Activated B cell treated with CpG ODN at 0.5 μM for 24 hours (primary cell): Measurements from ENCODE around the gene PDE3B. TPM values are rescaled to one million over a fixed set of nuclear protein-coding genes. Genes with fewer than 3 reads are reported as not detected.
"Not testable (repeated sequence)": the region's sequence is repeated elsewhere in the genome, so short reads cannot be mapped to it uniquely, and the experiment has no call there.

ENCODE experiments used
- ATAC-seq: fragments of 200-7000 bp; cut with Tn5 transposase; one replicate; pipeline ENCODE4 v1.10.0; 2021; ENCODE audit warnings: low read depth, mild to moderate bottlenecking, moderate library complexity
- CTCF ChIA-PET: fragments of 350-600 bp; sonication (Branson Sonifier 250); formaldehyde crosslinking; loops from one replicate; lab custom pipeline; 2021; ENCODE audit warnings: antibody characterized with exemption; lab: Charles Lee
- POLR2A ChIA-PET: fragments of 350-600 bp; sonication (Branson Sonifier 250); formaldehyde crosslinking; loops from one replicate; lab custom pipeline; 2021; ENCODE audit warnings: antibody characterized with exemption; lab: Charles Lee
- DNase-seq: peaks from one replicate; pipeline ENCODE4 v3.0.0; 2022
- H3K27ac Mint-ChIP-seq: one replicate; pipeline ENCODE4 v1.8.0; 2020; ENCODE audit warnings: mixed read lengths
- H3K27me3 Mint-ChIP-seq: one replicate; pipeline ENCODE4 v1.8.0; 2021; ENCODE audit warnings: mixed read lengths
- H3K36me3 Mint-ChIP-seq: one replicate; pipeline ENCODE4 v1.8.0; 2021; ENCODE audit warnings: low read depth, mixed read lengths
- H3K4me1 Mint-ChIP-seq: one replicate; pipeline ENCODE4 v1.8.0; 2021; ENCODE audit warnings: mixed read lengths
- H3K4me3 Mint-ChIP-seq: one replicate; pipeline ENCODE4 v1.8.0; 2020; ENCODE audit warnings: mild to moderate bottlenecking, mixed read lengths
- H3K9me3 Mint-ChIP-seq: one replicate; pipeline ENCODE4 v1.8.0; 2020; ENCODE audit warnings: mixed read lengths
- intact Hi-C: fragments of 100-400 bp; cut with micrococcal nuclease; formaldehyde crosslinking; loops from one replicate; pipeline ENCODE4 v1.15.1; 2024
- total RNA-seq: library from RNA; stranded (reverse); gene quantifications from 2 replicates; pipeline ENCODE4 v1.2.3, GENCODE V29; 2022
- TF ChIP-seq, protein P1 (sequence below): fragments of 200-600 bp; IDR thresholded peaks from one replicate; pipeline ENCODE4 v1.8.0; 2022; ENCODE audit warnings: antibody characterized with exemption, mild to moderate bottlenecking

The PDE3B gene
- total RNA-seq, 1 donor from 2014 or later = 13.4 TPM

- ChIA-PET POLR2A (no interaction called here), CTCF (no interaction called here)
- Mint-ChIP-seq H3K27me3 (peaks cover 4% of the 10 kb centered on the region), H3K9me3 (peaks cover 7% of the 10 kb centered on the region), H3K27ac (no peak overlapping the region), H3K36me3 (peaks cover 3% of the 10 kb centered on the region), H3K4me3 (no peak overlapping the region), H3K4me1 (peaks cover 15% of the 10 kb centered on the region)
- no peak for ATAC-seq
- TF ChIP-seq, protein P1, sequence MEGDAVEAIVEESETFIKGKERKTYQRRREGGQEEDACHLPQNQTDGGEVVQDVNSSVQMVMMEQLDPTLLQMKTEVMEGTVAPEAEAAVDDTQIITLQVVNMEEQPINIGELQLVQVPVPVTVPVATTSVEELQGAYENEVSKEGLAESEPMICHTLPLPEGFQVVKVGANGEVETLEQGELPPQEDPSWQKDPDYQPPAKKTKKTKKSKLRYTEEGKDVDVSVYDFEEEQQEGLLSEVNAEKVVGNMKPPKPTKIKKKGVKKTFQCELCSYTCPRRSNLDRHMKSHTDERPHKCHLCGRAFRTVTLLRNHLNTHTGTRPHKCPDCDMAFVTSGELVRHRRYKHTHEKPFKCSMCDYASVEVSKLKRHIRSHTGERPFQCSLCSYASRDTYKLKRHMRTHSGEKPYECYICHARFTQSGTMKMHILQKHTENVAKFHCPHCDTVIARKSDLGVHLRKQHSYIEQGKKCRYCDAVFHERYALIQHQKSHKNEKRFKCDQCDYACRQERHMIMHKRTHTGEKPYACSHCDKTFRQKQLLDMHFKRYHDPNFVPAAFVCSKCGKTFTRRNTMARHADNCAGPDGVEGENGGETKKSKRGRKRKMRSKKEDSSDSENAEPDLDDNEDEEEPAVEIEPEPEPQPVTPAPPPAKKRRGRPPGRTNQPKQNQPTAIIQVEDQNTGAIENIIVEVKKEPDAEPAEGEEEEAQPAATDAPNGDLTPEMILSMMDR = no peak
- intact Hi-C loops = no loop called here
- DNase-seq = no peak
Observed at GRCh38 chr11:14676068-14676467, 32.5 kb downstream of the PDE3B start.

DNA sequence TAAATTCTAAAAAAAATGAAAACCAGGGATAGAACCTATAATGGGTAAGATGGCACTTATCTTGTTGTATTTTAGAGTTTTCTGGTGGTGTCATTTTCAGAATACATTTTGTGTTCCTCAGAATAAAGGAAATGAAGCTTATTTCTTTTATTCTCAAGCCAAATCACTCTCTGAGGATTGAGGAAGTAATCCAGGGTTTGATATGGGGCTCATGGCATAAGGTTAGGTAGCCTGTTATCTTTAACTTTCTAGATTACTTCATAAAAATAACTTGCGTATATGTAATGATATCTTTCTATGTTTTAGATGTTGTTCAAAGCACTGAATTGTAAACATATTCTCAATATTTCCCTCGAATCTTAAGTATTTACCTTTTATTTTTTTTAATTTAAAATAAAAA lies 33.5 kb downstream of the PDE3B start:
- no peak for ATAC-seq
- Mint-ChIP-seq H3K9me3 (peaks cover 7% of the 10 kb centered on the region), H3K36me3 (peaks cover 3% of the 10 kb centered on the region), H3K4me3 (no peak overlapping the region), H3K27me3 (peaks cover 4% of the 10 kb centered on the region), H3K4me1 (peaks cover 15% of the 10 kb centered on the region), H3K27ac (no peak overlapping the region)
- ChIA-PET POLR2A (no interaction called here), CTCF (interaction anchor here (1.1 kb wide), 1 partner anchor 231 kb away, joined by 3 read pairs; no protein-coding TSS in a partner anchor)
- no peak for DNase-seq
- TF ChIP-seq, protein P1 = no peak
- intact Hi-C loops = no loop called here

GRCh38 chr11:14678350-14678749 lies 34.7 kb downstream of the PDE3B start:
- peaks cover 11% of the 10 kb centered on the region for H3K4me1 Mint-ChIP-seq
- no peak overlapping the region for H3K4me3 Mint-ChIP-seq
- ATAC-seq = no peak
- peaks cover 4% of the 10 kb centered on the region for H3K27me3 Mint-ChIP-seq
- POLR2A ChIA-PET = no interaction called here
- H3K36me3 Mint-ChIP-seq = peaks cover 3% of the 10 kb centered on the region
- H3K27ac Mint-ChIP-seq = no peak overlapping the region
- peaks cover 7% of the 10 kb centered on the region for H3K9me3 Mint-ChIP-seq
- intact Hi-C loops = no loop called here
- TF ChIP-seq, protein P1 = no peak
- CTCF ChIA-PET = no interaction called here
- DNase-seq = no peak

DNA sequence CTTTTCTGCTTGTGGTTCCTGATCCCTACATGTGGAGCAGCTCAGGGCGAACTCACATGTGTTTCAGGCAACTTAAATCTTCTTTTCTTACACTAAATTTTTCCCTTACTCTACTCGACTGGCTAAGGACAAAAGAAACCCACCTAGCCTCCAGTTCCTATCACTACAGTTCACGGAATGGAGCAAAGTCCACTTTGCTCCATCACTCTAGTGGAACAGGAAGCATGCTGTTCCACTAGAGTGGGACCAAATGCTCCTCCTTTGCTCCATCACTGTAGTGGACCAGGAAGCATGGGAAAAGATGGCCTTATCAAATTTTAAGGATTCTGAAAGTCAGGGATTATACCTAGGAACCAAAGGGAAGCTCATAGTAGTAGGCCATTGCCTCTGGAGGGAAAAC lies 36.1 kb downstream of the PDE3B start:
- Mint-ChIP-seq H3K9me3 (peaks cover 7% of the 10 kb centered on the region), H3K4me1 (peaks cover 2% of the 10 kb centered on the region), H3K4me3 (no peak overlapping the region), H3K27me3 (peaks cover 9% of the 10 kb centered on the region), H3K27ac (no peak overlapping the region), H3K36me3 (peaks cover 3% of the 10 kb centered on the region)
- ATAC-seq = no peak
- ChIA-PET CTCF (no interaction called here), POLR2A (no interaction called here)
- TF ChIP-seq, protein P1 = no peak
- intact Hi-C loops = no loop called here
- no peak for DNase-seq

- DNase-seq, H3K27ac Mint-ChIP-seq, H3K4me1 Mint-ChIP-seq, CTCF ChIA-PET, H3K36me3 Mint-ChIP-seq, H3K9me3 Mint-ChIP-seq, H3K27me3 Mint-ChIP-seq, H3K4me3 Mint-ChIP-seq, intact Hi-C loops, ATAC-seq: not testable (repeated sequence)
- POLR2A ChIA-PET = interaction anchor here (0.6 kb wide), 1 partner anchor 151 kb away, joined by 4 read pairs; no protein-coding TSS in a partner anchor
Observed at GRCh38 chr11:14684234-14684915, 40.8 kb downstream of the PDE3B start.
